Astrocyte (in vitro differentiated cells and primary cell): ENCODE data around the gene KCNC4.

Experiments used
- EZH2 ChIP-seq: IDR thresholded peaks from 2 replicates; pipeline ENCODE4 v1.6.1; 2012; ENCODE audit warnings: mild to moderate bottlenecking, low read length, inconsistent platforms; ENCODE audit not compliant: insufficient read depth
- TF ChIP-seq, protein P1 (sequence below): IDR thresholded peaks from 2 replicates; pipeline ENCODE4 v1.5.1; 2011; ENCODE audit warnings: low read depth, mild to moderate bottlenecking, inconsistent platforms, low read length, moderate library complexity; ENCODE audit not compliant: insufficient read depth

- TF ChIP-seq, protein P1, sequence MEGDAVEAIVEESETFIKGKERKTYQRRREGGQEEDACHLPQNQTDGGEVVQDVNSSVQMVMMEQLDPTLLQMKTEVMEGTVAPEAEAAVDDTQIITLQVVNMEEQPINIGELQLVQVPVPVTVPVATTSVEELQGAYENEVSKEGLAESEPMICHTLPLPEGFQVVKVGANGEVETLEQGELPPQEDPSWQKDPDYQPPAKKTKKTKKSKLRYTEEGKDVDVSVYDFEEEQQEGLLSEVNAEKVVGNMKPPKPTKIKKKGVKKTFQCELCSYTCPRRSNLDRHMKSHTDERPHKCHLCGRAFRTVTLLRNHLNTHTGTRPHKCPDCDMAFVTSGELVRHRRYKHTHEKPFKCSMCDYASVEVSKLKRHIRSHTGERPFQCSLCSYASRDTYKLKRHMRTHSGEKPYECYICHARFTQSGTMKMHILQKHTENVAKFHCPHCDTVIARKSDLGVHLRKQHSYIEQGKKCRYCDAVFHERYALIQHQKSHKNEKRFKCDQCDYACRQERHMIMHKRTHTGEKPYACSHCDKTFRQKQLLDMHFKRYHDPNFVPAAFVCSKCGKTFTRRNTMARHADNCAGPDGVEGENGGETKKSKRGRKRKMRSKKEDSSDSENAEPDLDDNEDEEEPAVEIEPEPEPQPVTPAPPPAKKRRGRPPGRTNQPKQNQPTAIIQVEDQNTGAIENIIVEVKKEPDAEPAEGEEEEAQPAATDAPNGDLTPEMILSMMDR: no peak
- no peak for TF ChIP-seq EZH2
These were observed 8.8 kb upstream of the KCNC4 start for GRCh38 chr1:110201157-110201825.
